BLaER1 (cell line): ENCODE results near the gene FAM13B.
"Not testable (repeated sequence)": the region's sequence is repeated elsewhere in the genome, so short reads cannot be mapped to it uniquely, and the experiment has no call there.

Source experiments
- H3K27ac ChIP-seq: shearing (Covaris generic); formaldehyde crosslinking; 2 replicates; pipeline ENCODE4 v1.8.1; 2022
- H3K27me3 ChIP-seq: shearing (Covaris generic); formaldehyde crosslinking; 2 replicates; pipeline ENCODE4 v1.8.1; 2022
- H3K36me3 ChIP-seq: shearing (Covaris generic); formaldehyde crosslinking; 2 replicates; pipeline ENCODE4 v1.8.1; 2022
- H3K4me1 ChIP-seq: shearing (Covaris generic); formaldehyde crosslinking; 2 replicates; pipeline ENCODE4 v1.8.1; 2022
- H3K4me2 ChIP-seq: shearing (Covaris generic); formaldehyde crosslinking; 2 replicates; pipeline ENCODE4 v1.8.1; 2022
- H3K4me3 ChIP-seq: shearing (Covaris generic); formaldehyde crosslinking; 2 replicates; pipeline ENCODE4 v1.8.1; 2022
- H3K9ac ChIP-seq: shearing (Covaris generic); formaldehyde crosslinking; 2 replicates; pipeline ENCODE4 v1.8.1; 2022
- H3K9me3 ChIP-seq: shearing (Covaris generic); formaldehyde crosslinking; 2 replicates; pipeline ENCODE4 v1.8.1; 2022
- H4K20me1 ChIP-seq: shearing (Covaris generic); formaldehyde crosslinking; 2 replicates; pipeline ENCODE4 v1.8.1; 2022
- Cebpa-rat ChIP-seq: shearing (Covaris generic); IDR thresholded peaks from 2 replicates; pipeline ENCODE4 v1.8.1; 2022

FAM13B gene

DNA sequence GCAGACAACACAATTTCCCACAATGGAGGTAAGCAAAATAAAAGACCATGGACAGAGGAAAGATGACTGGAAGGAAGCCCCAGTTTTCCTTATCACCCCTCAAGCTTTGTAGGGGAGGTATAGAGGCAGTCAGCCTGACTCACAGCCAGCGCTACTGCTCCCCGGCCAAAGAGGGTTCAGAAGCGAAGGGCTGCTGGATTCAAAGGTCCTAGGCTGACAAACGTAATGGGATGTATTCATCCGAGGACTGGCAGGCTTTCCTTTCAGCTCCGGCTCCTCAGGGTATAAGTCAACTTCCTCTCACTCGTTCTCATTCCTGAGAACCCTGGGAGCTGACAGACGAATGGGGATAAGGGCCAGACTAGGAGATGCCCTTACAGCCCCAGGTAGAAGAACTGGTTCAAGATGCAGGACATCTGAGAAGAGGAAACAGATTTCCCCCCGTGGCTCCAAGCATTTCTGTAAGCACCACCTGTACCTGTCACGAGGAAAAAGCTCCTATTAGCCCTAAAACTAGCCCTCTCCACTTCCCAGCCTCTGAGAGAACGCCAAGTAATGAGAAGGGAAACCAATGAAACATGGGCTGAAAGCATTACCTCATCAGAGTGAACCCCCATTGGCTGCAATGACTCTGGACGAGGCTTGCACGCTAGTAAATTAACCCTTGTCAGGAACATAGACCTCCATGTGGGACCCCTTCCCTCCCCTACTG, 22.1 kb upstream of the FAM13B start:
- Histone ChIP-seq H3K4me2 (no peak overlapping the region), H4K20me1 (no peaks in the 10 kb centered on the region), H3K4me1 (no peaks in the 10 kb centered on the region), H3K27ac (no peak overlapping the region), H3K9ac (no peak overlapping the region), H3K4me3 (no peak overlapping the region), H3K9me3 (no peaks in the 10 kb centered on the region), H3K36me3 (no peaks in the 10 kb centered on the region), H3K27me3 (no peaks in the 10 kb centered on the region)
- no peak for TF ChIP-seq Cebpa-rat

DNA sequence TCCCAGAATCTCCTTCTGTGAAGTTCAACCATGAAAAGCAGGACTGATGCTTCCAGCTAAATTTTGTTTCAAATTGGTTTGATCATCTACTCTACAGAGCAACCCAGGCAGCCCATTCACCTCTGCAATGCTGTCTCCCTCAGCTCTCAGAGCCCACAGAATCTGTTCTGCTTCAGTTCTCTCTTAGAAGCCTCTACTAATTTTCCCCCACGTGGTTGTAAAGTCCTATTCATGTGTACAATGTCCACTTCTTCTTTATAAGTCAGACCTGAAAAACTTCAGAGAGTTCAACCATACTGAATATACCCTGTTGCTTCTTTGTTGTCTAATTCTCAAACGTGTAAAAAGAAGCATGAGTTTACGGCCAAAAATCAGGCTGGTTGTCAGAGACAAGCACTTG, 21.3 kb upstream of the FAM13B start:
- no peak overlapping the region for H3K4me2 ChIP-seq
- H3K9ac ChIP-seq, result no peak overlapping the region
- H3K27ac ChIP-seq, result no peak overlapping the region
- H3K4me3 ChIP-seq, result no peak overlapping the region
- no peaks in the 10 kb centered on the region for H3K36me3 ChIP-seq
- no peaks in the 10 kb centered on the region for H3K27me3 ChIP-seq
- no peaks in the 10 kb centered on the region for H3K9me3 ChIP-seq
- H4K20me1 ChIP-seq, result no peaks in the 10 kb centered on the region
- no peaks in the 10 kb centered on the region for H3K4me1 ChIP-seq
- TF ChIP-seq Cebpa-rat, result no peak

DNA sequence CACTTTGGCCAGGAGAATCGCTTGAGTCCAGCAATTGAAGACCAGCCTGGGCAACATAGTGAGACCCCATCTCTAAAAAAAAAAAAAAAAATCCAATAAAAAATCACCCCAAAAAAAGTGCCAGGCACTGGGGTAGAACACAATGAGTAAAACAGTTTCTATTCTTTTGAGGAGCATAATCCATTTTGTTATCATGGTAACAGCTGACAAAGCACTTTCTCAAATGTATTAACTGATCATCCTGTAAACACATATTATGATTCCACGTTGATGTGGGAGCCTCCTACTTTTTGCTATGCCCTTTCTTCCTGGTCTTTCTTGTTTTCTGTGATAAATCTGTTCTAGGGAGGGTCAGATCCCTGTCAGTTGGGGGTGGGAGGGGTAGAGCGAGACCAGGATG, 20.7 kb upstream of the FAM13B start:
- no peak overlapping the region for H3K9ac ChIP-seq
- H3K36me3 ChIP-seq, result no peaks in the 10 kb centered on the region
- no peaks in the 10 kb centered on the region for H4K20me1 ChIP-seq
- H3K9me3 ChIP-seq, result no peaks in the 10 kb centered on the region
- no peaks in the 10 kb centered on the region for H3K27me3 ChIP-seq
- no peaks in the 10 kb centered on the region for H3K4me1 ChIP-seq
- H3K4me2 ChIP-seq, result no peak overlapping the region
- no peak overlapping the region for H3K27ac ChIP-seq
- TF ChIP-seq Cebpa-rat, result no peak
- H3K4me3 ChIP-seq, result no peak overlapping the region

DNA sequence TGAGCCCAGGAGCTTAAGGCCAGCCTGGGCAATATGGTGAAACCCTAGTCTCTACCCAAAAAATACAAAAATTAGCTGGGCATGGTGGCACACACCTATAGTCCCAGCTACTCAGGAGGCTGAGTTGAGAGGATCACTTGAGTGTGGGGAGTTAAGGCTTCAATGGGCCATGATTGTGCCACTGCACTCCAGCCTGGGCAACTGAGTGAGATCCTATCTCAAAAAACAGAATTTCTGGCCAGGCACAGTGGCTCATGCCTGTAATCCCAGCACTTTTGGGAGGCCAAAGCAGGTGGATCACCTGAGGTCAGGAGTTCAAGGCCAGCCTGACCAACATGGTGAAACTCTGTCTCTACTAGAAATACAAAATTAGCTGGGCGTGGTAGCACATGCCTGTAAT, 19.8 kb upstream of the FAM13B start:
- not testable (repeated sequence) for H3K9me3 ChIP-seq, H3K4me1 ChIP-seq, H3K27me3 ChIP-seq, H3K4me2 ChIP-seq, H3K36me3 ChIP-seq, H4K20me1 ChIP-seq, H3K27ac ChIP-seq, H3K9ac ChIP-seq, H3K4me3 ChIP-seq

DNA sequence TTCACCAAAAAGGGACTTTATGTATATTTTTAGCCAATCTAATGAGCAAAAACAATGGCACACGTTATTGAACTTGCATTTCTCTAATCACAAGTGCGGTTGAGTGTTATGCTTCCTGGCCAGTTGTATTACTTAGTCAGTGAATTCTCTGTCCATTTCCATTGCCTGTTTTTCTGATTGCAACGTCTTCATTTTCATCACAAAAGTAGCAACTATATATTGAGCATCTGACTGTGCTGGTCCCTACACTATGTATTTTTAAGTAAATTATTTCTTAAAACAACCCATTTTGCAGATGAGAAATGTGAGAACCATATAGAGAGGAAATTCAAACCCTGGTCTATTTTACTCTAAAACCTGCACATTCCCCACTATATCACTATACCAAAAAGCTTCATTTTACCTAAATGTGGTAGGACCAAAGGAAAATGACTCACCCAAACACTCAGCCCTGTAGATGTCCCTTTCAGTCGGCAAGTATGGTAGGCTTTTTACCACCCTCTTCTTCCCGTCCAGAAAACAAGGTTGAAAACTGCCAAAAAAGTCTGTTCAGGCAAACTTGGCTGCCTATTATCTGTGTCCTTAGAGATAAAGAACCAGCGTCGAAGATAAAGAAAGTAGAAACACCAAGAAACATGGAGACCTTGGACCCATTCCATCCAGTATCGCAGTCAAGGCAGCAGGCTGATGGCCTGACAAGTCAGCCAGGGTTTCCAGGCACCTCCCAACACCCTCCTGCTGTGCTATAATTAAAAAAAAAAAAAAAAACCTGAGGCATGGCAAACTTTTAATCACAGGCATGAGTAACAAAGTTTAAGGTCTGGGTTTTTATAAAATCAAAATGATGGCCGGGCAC, 18.8 kb upstream of the FAM13B start:
- H3K9me3 ChIP-seq, result no peaks in the 10 kb centered on the region
- H3K4me3 ChIP-seq, result no peak overlapping the region
- no peak overlapping the region for H3K4me2 ChIP-seq
- no peaks in the 10 kb centered on the region for H3K27me3 ChIP-seq
- no peaks in the 10 kb centered on the region for H3K4me1 ChIP-seq
- H3K27ac ChIP-seq, result no peak overlapping the region
- TF ChIP-seq Cebpa-rat, result no peak
- no peak overlapping the region for H3K9ac ChIP-seq
- no peaks in the 10 kb centered on the region for H3K36me3 ChIP-seq
- no peaks in the 10 kb centered on the region for H4K20me1 ChIP-seq

DNA sequence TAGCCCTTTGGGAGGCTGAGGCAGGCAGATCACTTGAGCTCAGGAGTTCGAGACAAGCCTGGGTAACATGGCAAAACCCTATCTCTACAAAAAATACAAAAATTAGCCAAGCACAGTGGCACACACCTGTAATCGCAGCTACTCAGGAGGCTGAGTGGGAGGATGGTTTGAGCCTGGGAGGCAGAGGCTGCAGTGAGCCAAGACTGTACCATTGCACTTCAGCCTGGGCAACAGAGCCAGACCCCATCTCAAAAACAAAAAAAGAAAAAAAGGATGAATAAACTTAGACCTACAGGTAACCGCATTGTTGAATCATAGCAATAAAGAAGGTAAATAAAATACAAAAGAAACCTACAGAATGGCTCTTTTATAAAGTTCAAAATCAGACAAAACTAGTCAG, 12.4 kb upstream of the FAM13B start:
- peaks cover 17% of the 10 kb centered on the region; the same call in 1 of the 2 replicates for H3K4me1 ChIP-seq
- not testable (repeated sequence) for H3K9ac ChIP-seq, H3K4me2 ChIP-seq, H4K20me1 ChIP-seq, H3K27ac ChIP-seq, H3K27me3 ChIP-seq, H3K36me3 ChIP-seq, H3K4me3 ChIP-seq
- H3K9me3 ChIP-seq, result peaks cover 10% of the 10 kb centered on the region; the same call in 1 of the 2 replicates

DNA sequence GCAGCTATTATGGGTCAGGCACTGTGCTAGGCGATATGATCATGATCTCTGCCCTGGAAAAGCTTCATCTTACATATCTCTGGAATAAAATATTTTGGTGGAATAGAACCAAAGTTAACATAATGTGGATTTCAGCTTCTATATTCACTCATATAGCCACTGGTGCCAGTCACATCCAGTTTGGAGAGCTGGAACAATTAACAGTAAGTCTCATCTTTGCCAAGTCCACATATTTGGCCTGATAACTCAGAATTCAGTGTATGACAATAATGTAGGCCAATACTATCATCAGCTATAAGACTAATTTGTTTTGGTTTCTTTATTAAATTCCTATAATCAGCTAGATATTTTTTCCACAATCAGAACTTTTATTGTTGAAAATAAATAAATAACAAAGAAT, 5.9 kb upstream of the FAM13B start:
- H3K9ac ChIP-seq, result no peak overlapping the region
- H4K20me1 ChIP-seq, result no peaks in the 10 kb centered on the region
- peaks cover 8% of the 10 kb centered on the region for H3K4me1 ChIP-seq
- TF ChIP-seq Cebpa-rat, result no peak
- no peak overlapping the region for H3K4me3 ChIP-seq
- no peaks in the 10 kb centered on the region for H3K36me3 ChIP-seq
- no peak overlapping the region for H3K27ac ChIP-seq
- no peaks in the 10 kb centered on the region for H3K27me3 ChIP-seq
- no peak overlapping the region for H3K4me2 ChIP-seq
- H3K9me3 ChIP-seq, result no peaks in the 10 kb centered on the region

DNA sequence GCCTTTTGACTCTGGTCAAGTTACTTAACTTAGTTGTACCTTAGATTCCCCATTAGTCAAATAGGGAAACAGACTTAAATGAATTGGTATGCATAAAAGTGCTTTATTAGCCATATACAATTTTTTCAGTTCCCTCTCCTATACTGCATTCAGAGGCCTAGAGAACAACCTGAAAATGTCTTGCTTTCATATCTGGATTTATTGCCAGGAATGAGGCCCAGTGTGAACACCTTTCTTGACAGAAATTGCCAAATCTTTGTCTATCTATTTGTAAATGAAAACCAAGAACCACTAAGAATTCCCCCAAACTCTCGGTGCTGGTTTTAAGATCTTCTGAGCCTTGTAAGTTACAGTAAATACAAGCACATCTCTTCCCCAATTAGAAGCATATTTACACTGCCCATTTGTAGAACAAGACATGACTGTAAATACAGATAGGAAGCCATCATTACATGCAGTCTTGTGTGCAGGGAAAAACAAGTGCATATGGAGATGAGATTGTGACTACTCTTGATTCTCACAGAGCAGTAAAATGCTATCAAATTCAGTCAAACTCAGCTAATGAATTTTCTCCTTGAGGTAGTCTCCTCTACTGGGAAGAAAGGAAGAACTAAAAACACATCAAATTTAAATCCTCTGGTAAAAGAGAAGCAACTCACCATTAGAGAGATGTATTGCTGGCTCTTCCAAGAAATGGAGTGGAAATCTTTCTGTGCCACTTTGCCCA, 5.2 kb upstream of the FAM13B start:
- Histone ChIP-seq H3K27ac (no peak overlapping the region), H3K36me3 (no peaks in the 10 kb centered on the region)
- TF ChIP-seq Cebpa-rat, result no peak

DNA sequence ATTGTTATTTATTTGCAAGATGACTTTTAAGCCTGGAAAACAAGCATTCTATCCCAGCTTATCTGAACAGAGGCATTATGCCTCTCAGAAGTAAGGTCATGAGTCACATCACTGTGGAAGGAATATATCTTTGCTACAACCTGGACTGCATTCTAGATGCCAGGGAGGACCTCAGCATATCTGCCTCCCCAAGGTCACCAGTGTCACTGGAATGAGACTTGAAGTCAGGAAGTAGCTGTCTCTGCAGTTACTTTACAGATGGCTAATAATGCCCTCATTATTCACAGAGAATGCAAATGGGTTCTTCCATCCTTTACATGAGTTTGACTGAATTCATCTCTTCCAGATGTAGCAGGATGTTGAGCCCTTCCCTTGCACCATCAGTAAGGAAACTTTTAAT, 4.4 kb upstream of the FAM13B start:
- no peaks in the 10 kb centered on the region for H3K36me3 ChIP-seq
- no peak overlapping the region for H3K4me3 ChIP-seq
- H3K4me2 ChIP-seq, result no peak overlapping the region
- no peaks in the 10 kb centered on the region for H3K27me3 ChIP-seq
- no peak for TF ChIP-seq Cebpa-rat
- no peak overlapping the region for H3K27ac ChIP-seq
- H3K4me1 ChIP-seq, result peaks cover 13% of the 10 kb centered on the region
- peaks cover 5% of the 10 kb centered on the region for H4K20me1 ChIP-seq
- H3K9ac ChIP-seq, result no peak overlapping the region
- H3K9me3 ChIP-seq, result no peaks in the 10 kb centered on the region

More for the DNA sequence above, 5.2 kb upstream of the FAM13B start:
- H3K4me3 ChIP-seq, result no peak overlapping the region
- peaks cover 13% of the 10 kb centered on the region for H3K4me1 ChIP-seq
- no peaks in the 10 kb centered on the region for H4K20me1 ChIP-seq
- no peak overlapping the region for H3K9ac ChIP-seq
- no peak overlapping the region for H3K4me2 ChIP-seq
- no peaks in the 10 kb centered on the region for H3K9me3 ChIP-seq
- H3K27me3 ChIP-seq, result no peaks in the 10 kb centered on the region
